BJ (cell line): ENCODE results near the gene UCK1. TPM values are rescaled to one million over a fixed set of nuclear protein-coding genes. Genes with fewer than 3 reads are reported as not detected.

Experiments used
- CTCF ChIA-PET: fragments of 350-600 bp; formaldehyde crosslinking; extraction: SDS; loops from one replicate; lab custom pipeline; 2021; ENCODE audit warnings: antibody characterized with exemption, inconsistent platforms; lab: Yijun Ruan, JAX
- POLR2A ChIA-PET: fragments of 300-600 bp; sonication (Branson Sonifier 250); formaldehyde crosslinking; extraction: SDS; loops from one replicate; lab custom pipeline; 2021; ENCODE audit warnings: antibody characterized with exemption; lab: Charles Lee
- DNase-seq: peaks from one replicate; pipeline ENCODE4 v3.0.0-alpha.2; 2011; ENCODE audit warnings: low read depth
- H3K27me3 ChIP-seq: 2 replicates; pipeline ENCODE4 v1.6.0; 2011; ENCODE audit warnings: low read length; ENCODE audit not compliant: control insufficient read depth, insufficient read depth
- H3K36me3 ChIP-seq: 2 replicates; pipeline ENCODE4 v1.5.1; 2011; ENCODE audit warnings: low read length; ENCODE audit not compliant: control insufficient read depth, insufficient read depth
- H3K4me3 ChIP-seq: 2 replicates; pipeline ENCODE4 v1.5.1; 2011; ENCODE audit warnings: low read depth, mild to moderate bottlenecking, control low read depth, low read length
- CTCF ChIP-seq: IDR thresholded peaks from 2 replicates; pipeline ENCODE4 v1.5.1; 2011; ENCODE audit warnings: low read depth, mild to moderate bottlenecking, control low read depth, inconsistent platforms, low read length, moderate library complexity; ENCODE audit not compliant: insufficient read depth
- polyA plus RNA-seq: library from polyadenylated mRNA; depleted of rRNA; stranded (reverse); fragments of >200 nt; gene quantifications from 2 replicates; pipeline ENCODE4 v1.2.3, GENCODE V29; 2011

Gene UCK1
- polyA plus RNA-seq, 1 experiment: 24.9 TPM

GRCh38 chr9:131567910-131568309, 36.8 kb upstream of the UCK1 start:
- Histone ChIP-seq H3K36me3 (no peaks in the 10 kb centered on the region), H3K4me3 (no peak overlapping the region), H3K27me3 (no peaks in the 10 kb centered on the region)
- ChIA-PET CTCF (no interaction called here), POLR2A (no interaction called here)
- TF ChIP-seq CTCF: no peak
- no peak for DNase-seq

GRCh38 chr9:131566158-131566557, 35.1 kb upstream of the UCK1 start:
- CTCF ChIA-PET: interaction anchor here (0.9 to 1.2 kb wide), 2 partner anchors 20 to 26 kb away, joined by 3 read pairs; no protein-coding TSS in a partner anchor
- Histone ChIP-seq H3K36me3 (no peaks in the 10 kb centered on the region), H3K27me3 (no peaks in the 10 kb centered on the region), H3K4me3 (no peak overlapping the region)
- DNase-seq: no peak
- POLR2A ChIA-PET: no interaction called here
- no peak for TF ChIP-seq CTCF

DNA sequence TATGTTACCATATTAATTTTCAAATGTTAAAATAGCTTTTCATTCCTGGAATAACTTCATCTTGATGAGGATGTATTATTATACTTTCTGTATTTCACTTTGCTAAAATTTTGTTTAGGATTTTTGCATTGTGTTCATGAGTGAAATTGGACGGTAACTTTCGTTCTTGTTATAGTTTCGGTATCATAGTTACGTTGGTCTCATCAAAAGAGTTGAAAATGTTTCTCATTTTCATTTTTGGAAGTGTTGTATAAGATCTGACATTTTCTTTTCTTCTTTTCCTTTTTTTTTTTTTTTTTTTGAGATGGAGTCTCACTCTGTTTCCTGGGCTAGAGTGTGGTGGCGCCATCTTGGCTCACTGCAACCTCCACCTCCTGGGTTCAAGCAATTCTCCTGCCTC, 34.3 kb upstream of the UCK1 start:
- POLR2A ChIA-PET: no interaction called here

GRCh38 chr9:131562032-131562959, 31.2 kb upstream of the UCK1 start:
- Histone ChIP-seq H3K27me3 (no peaks in the 10 kb centered on the region), H3K4me3 (no peak overlapping the region), H3K36me3 (no peaks in the 10 kb centered on the region)
- TF ChIP-seq CTCF: no peak
- POLR2A ChIA-PET: no interaction called here
- CTCF ChIA-PET: interaction anchor here (1.3 kb wide), 2 partner anchors 11 to 212 kb away, joined by 3 to 4 read pairs; no protein-coding TSS in a partner anchor
- DNase-seq: no peak

More for the DNA sequence above, 34.3 kb upstream of the UCK1 start:
- no peaks in the 10 kb centered on the region for H3K36me3 ChIP-seq
- H3K4me3 ChIP-seq: no peak overlapping the region
- no peak for TF ChIP-seq CTCF
- CTCF ChIA-PET: interaction anchor here (1.1 to 1.2 kb wide), 2 partner anchors 27 to 175 kb away, joined by 3 read pairs; no protein-coding TSS in a partner anchor
- H3K27me3 ChIP-seq: no peaks in the 10 kb centered on the region
- DNase-seq: no peak

- no peak overlapping the region for H3K4me3 ChIP-seq
- ChIA-PET CTCF (interaction anchor here (1.0 to 1.3 kb wide), 3 partner anchors 13 to 209 kb away, joined by 3 to 9 read pairs (median 4); no protein-coding TSS in a partner anchor), POLR2A (no interaction called here)
- 0 out of 2 replicates have a peak, but pooled peaks cover 5% of the 10 kb centered on the region for H3K27me3 ChIP-seq
- no peak for DNase-seq
- H3K36me3 ChIP-seq: no peaks in the 10 kb centered on the region
- no peak for TF ChIP-seq CTCF
Observed at GRCh38 chr9:131559421-131560000, 28.4 kb upstream of the UCK1 start.
